Hepatocyte (in vitro differentiated cells): ENCODE results near the gene EME2. TPM values are rescaled to one million over a fixed set of nuclear protein-coding genes. Genes with fewer than 3 reads are reported as not detected.

Experiments
- DNase-seq: peaks from one replicate; pipeline ENCODE4 v3.0.0-alpha.2; 2016; ENCODE audit warnings: low spot score
- H2AFZ ChIP-seq: fragments of 200-600 bp; sonication (generic); 2 replicates; pipeline ENCODE4 v1.6.0; 2016; ENCODE audit warnings: antibody characterized with exemption, mild to moderate bottlenecking
- H3K27ac ChIP-seq: fragments of 200-600 bp; sonication (generic); 2 replicates; pipeline ENCODE4 v1.5.1; 2016; ENCODE audit warnings: mild to moderate bottlenecking
- H3K27me3 ChIP-seq: fragments of 200-600 bp; sonication (generic); 2 replicates; pipeline ENCODE4 v1.6.1; 2016
- H3K36me3 ChIP-seq: fragments of 200-600 bp; sonication (generic); replicated peaks from 2 replicates; pipeline ENCODE4 v1.5.1; 2016; ENCODE audit warnings: low read depth; ENCODE audit not compliant: insufficient read depth
- H3K4me1 ChIP-seq: fragments of 200-600 bp; sonication (generic); 2 replicates; pipeline ENCODE4 v1.5.1; 2016; ENCODE audit warnings: mild to moderate bottlenecking, moderate library complexity; ENCODE audit not compliant: insufficient read depth
- H3K4me2 ChIP-seq: fragments of 200-600 bp; sonication (generic); 2 replicates; pipeline ENCODE4 v1.6.0; 2016
- H3K4me3 ChIP-seq: fragments of 200-600 bp; sonication (generic); 2 replicates; pipeline ENCODE4 v1.5.1; 2016; ENCODE audit warnings: mild to moderate bottlenecking
- H3K79me2 ChIP-seq: fragments of 200-600 bp; sonication (generic); 2 replicates; pipeline ENCODE4 v1.6.0; 2017; ENCODE audit warnings: mild to moderate bottlenecking
- H3K9me2 ChIP-seq: fragments of 200-600 bp; sonication (generic); replicated peaks from 2 replicates; pipeline ENCODE4 v1.6.0; 2017; ENCODE audit warnings: mild to moderate bottlenecking; ENCODE audit not compliant: insufficient read depth
- H3K9me3 ChIP-seq: fragments of 200-600 bp; sonication (generic); 2 replicates; pipeline ENCODE4 v1.5.1; 2016; ENCODE audit warnings: low read depth, mild to moderate bottlenecking
- H4K20me1 ChIP-seq: fragments of 200-600 bp; sonication (generic); 2 replicates; pipeline ENCODE4 v1.6.0; 2016; ENCODE audit warnings: mild to moderate bottlenecking; ENCODE audit not compliant: insufficient read depth, poor library complexity, severe bottlenecking
- EZH2 ChIP-seq: fragments of 200-600 bp; sonication (generic); IDR thresholded peaks from 2 replicates; pipeline ENCODE4 v1.6.1; 2016; ENCODE audit warnings: antibody characterized with exemption, mild to moderate bottlenecking, borderline replicate concordance
- EZH2phosphoT487 ChIP-seq: fragments of 200-600 bp; sonication (generic); IDR thresholded peaks from one replicate; pipeline ENCODE4 v1.6.1; 2018; ENCODE audit warnings: antibody characterized with exemption, mild to moderate bottlenecking, low read depth, moderate library complexity; ENCODE audit not compliant: unreplicated experiment, severe bottlenecking
- WGBS: methylation state at CpG from one replicate; pipeline ENCODE4 v1.1.6; 2016; ENCODE audit warnings: low lambda C conversion rate; ENCODE audit errors: missing lambda C conversion rate; 5-methylcytosine and 5-hydroxymethylcytosine counted together
- polyA plus RNA-seq: library from polyadenylated mRNA; unstranded; fragments of >200 nt; fragmentation: Nextera tagmentation; extraction: Ambion mirVana; gene quantifications from 2 replicates; pipeline ENCODE4 v1.2.1, GENCODE V29; 2016
- total RNA-seq: library from RNA; depleted of rRNA; stranded (reverse); fragments of >200 nt; gene quantifications from 2 replicates; pipeline ENCODE4 v1.2.3, GENCODE V29; 2014
- TF ChIP-seq, protein P1 (sequence below): fragments of 200-600 bp; sonication (generic); IDR thresholded peaks from 2 replicates; pipeline ENCODE4 v1.5.1; 2016; ENCODE audit warnings: antibody characterized with exemption, mild to moderate bottlenecking; ENCODE audit not compliant: poor library complexity

EME2 gene
- total and polyA plus RNA-seq, 2 experiments from 2014 or later: 17.7 to 20.8 TPM

DNA sequence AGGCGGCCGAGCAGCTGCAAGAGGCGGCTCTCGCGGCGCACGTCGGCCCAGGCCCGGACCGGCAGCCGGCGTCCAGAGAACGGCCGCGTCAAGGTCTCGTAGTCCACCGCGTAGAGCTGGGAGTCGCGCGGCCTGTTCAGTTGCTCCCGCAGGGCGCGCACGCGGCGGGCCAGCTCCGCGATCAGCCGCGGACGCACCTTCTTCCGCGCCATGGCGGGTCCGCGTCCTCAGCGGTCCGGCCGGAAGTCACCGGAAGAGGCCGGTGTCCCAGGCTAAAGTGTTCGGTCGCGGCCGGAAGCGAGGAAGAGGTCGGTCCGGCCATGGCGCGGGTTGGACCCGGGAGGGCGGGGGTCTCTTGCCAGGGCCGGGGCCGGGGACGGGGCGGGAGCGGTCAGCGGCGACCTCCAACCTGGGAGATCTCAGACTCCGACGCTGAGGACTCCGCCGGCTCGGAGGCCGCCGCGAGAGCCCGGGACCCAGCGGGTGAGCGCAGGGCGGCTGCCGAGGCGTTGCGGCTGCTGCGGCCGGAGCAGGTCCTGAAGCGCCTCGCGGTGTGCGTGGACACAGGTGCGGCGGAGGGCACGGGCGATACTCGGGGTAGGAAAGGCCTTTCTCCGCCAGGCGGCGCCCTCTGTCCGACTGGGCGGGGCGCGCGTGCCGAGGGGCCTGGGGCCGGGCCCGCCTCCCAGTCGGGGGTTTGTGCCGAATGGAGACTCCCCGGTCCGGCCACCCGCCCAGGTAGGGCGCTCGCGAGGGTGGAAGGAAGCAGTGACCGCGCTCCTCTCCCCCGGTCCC is 495 bp downstream of the EME2 start, which contains the start of gene MRPS34:
TSS of gene MRPS34 (minus strand) at position 227 of the 795 bp plus-strand sequence. CDS start at position 212, 15 bp downstream.
- Histone ChIP-seq H3K36me3 (no peaks in the 10 kb centered on the region), H3K27ac (peak within 1 kb of the TSS; percentile 98), H2AFZ (peak within 1 kb of the TSS; percentile 80), H3K9me3 (no peaks in the 10 kb centered on the region), H3K27me3 (no peaks in the 10 kb centered on the region), H3K4me1 (peaks cover 29% of the 10 kb centered on the region), H3K9me2 (no peaks in the 10 kb centered on the region), H4K20me1 (peaks cover 20% of the 10 kb centered on the region), H3K4me2 (peak within 1 kb of the TSS; percentile 100), H3K79me2 (peaks cover 34% of the 10 kb centered on the region), H3K4me3 (peak within 1 kb of the TSS; percentile 88)
- peak; percentile 93 for DNase-seq
- TF ChIP-seq EZH2: no peak
- no peak for TF ChIP-seq EZH2phosphoT487
- TF ChIP-seq, protein P1, sequence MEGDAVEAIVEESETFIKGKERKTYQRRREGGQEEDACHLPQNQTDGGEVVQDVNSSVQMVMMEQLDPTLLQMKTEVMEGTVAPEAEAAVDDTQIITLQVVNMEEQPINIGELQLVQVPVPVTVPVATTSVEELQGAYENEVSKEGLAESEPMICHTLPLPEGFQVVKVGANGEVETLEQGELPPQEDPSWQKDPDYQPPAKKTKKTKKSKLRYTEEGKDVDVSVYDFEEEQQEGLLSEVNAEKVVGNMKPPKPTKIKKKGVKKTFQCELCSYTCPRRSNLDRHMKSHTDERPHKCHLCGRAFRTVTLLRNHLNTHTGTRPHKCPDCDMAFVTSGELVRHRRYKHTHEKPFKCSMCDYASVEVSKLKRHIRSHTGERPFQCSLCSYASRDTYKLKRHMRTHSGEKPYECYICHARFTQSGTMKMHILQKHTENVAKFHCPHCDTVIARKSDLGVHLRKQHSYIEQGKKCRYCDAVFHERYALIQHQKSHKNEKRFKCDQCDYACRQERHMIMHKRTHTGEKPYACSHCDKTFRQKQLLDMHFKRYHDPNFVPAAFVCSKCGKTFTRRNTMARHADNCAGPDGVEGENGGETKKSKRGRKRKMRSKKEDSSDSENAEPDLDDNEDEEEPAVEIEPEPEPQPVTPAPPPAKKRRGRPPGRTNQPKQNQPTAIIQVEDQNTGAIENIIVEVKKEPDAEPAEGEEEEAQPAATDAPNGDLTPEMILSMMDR: peak; percentile 84
- WGBS: 1% methylated on average over 53 of the region's 108 CpGs

DNA sequence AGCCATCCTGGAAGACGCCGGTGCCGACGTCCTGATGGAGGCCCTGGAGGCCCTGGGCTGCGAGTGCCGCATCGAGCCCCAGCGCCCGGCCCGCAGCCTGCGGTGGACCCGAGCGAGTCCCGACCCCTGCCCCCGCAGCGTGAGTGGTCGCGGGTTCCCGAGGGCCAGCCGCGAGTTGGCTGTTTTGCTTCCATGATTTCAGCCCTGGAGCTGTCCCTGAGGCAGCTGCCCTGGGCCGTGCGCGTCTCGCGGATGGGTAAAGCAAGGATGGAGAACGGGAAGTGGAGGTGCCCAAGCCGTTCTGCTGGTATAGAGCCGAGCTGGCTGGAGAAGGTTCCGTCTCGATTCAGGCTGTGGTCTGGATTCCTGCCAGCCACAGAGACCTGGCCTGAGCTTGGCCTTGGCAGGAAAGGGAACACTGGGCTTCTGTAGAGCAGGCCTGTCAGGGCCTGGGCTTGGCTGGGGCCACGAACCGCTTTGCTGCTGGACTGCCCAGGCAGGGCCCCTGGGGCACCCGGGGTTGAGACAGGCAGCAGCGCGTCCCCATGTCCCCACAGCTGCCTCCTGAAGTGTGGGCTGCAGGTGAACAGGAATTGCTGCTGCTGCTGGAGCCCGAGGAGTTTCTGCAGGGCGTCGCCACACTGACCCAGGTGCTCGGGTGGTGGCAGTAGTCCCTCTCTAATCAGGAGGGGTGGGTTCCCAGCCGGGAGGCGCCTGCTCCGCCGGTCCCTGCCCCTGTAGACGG is 1.3 kb downstream of the EME2 start:
- peak overlapping the region; percentile 100 for H3K4me2 ChIP-seq
- peaks cover 20% of the 10 kb centered on the region for H4K20me1 ChIP-seq
- H3K4me3 ChIP-seq: peak overlapping the region; percentile 88
- H3K27ac ChIP-seq: peak overlapping the region; percentile 98
- H2AFZ ChIP-seq: peak overlapping the region; percentile 80
- H3K36me3 ChIP-seq: no peaks in the 10 kb centered on the region
- no peaks in the 10 kb centered on the region for H3K9me3 ChIP-seq
- H3K9me2 ChIP-seq: no peaks in the 10 kb centered on the region
- DNase-seq: no peak
- peaks cover 34% of the 10 kb centered on the region for H3K79me2 ChIP-seq
- no peaks in the 10 kb centered on the region for H3K27me3 ChIP-seq
- peaks cover 29% of the 10 kb centered on the region for H3K4me1 ChIP-seq
- TF ChIP-seq, protein P1: no peak
- TF ChIP-seq EZH2phosphoT487 (no peak), EZH2 (no peak)
- 29% methylated on average over 39 of the region's 45 CpGs for WGBS

DNA sequence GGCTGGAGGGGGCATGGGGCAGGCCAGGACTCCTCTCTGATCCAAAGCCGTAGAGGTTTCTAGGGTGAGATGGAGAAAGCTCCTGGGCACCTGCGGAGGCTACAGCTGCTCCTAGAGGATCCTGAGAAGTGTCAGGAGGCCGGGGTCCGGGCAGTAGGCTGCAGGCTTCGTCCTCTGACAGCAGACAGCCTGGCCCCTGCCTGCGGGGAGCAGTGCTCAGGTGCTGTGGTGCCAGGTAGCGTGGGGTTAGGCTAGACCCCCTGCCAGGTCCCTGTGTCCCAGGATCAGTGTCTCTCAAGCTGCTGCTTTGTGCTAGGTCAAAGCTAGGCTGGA is 1.8 kb downstream of the EME2 start:
- H4K20me1 ChIP-seq: peaks cover 20% of the 10 kb centered on the region
- H3K4me3 ChIP-seq: peak overlapping the region; percentile 88
- no peak overlapping the region for H2AFZ ChIP-seq
- no peak for DNase-seq
- H3K79me2 ChIP-seq: peaks cover 34% of the 10 kb centered on the region
- H3K36me3 ChIP-seq: no peaks in the 10 kb centered on the region
- no peaks in the 10 kb centered on the region for H3K9me2 ChIP-seq
- WGBS: 94% methylated on average over 7 of the region's 7 CpGs
- no peak for TF ChIP-seq EZH2phosphoT487
- TF ChIP-seq EZH2: no peak
- TF ChIP-seq, protein P1: no peak
- no peaks in the 10 kb centered on the region for H3K27me3 ChIP-seq
- H3K4me2 ChIP-seq: peak overlapping the region; percentile 100
- H3K9me3 ChIP-seq: no peaks in the 10 kb centered on the region
- peak overlapping the region; percentile 98 for H3K27ac ChIP-seq
- peaks cover 29% of the 10 kb centered on the region for H3K4me1 ChIP-seq
